GM18517 (cell line): Measurements from ENCODE around the gene ROBO3.

Source experiments
- ATAC-seq: cut with Tn5 transposase; IDR thresholded peaks from one replicate; pipeline ENCODE4 v1.9.1; 2021; ENCODE audit warnings: mild to moderate bottlenecking, moderate library complexity; ENCODE audit not compliant: unreplicated experiment

Gene ROBO3, protein sequence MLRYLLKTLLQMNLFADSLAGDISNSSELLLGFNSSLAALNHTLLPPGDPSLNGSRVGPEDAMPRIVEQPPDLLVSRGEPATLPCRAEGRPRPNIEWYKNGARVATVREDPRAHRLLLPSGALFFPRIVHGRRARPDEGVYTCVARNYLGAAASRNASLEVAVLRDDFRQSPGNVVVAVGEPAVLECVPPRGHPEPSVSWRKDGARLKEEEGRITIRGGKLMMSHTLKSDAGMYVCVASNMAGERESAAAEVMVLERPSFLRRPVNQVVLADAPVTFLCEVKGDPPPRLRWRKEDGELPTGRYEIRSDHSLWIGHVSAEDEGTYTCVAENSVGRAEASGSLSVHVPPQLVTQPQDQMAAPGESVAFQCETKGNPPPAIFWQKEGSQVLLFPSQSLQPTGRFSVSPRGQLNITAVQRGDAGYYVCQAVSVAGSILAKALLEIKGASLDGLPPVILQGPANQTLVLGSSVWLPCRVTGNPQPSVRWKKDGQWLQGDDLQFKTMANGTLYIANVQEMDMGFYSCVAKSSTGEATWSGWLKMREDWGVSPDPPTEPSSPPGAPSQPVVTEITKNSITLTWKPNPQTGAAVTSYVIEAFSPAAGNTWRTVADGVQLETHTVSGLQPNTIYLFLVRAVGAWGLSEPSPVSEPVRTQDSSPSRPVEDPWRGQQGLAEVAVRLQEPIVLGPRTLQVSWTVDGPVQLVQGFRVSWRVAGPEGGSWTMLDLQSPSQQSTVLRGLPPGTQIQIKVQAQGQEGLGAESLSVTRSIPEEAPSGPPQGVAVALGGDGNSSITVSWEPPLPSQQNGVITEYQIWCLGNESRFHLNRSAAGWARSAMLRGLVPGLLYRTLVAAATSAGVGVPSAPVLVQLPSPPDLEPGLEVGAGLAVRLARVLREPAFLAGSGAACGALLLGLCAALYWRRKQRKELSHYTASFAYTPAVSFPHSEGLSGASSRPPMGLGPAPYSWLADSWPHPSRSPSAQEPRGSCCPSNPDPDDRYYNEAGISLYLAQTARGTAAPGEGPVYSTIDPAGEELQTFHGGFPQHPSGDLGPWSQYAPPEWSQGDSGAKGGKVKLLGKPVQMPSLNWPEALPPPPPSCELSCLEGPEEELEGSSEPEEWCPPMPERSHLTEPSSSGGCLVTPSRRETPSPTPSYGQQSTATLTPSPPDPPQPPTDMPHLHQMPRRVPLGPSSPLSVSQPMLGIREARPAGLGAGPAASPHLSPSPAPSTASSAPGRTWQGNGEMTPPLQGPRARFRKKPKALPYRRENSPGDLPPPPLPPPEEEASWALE (N-terminal part only)

DNA sequence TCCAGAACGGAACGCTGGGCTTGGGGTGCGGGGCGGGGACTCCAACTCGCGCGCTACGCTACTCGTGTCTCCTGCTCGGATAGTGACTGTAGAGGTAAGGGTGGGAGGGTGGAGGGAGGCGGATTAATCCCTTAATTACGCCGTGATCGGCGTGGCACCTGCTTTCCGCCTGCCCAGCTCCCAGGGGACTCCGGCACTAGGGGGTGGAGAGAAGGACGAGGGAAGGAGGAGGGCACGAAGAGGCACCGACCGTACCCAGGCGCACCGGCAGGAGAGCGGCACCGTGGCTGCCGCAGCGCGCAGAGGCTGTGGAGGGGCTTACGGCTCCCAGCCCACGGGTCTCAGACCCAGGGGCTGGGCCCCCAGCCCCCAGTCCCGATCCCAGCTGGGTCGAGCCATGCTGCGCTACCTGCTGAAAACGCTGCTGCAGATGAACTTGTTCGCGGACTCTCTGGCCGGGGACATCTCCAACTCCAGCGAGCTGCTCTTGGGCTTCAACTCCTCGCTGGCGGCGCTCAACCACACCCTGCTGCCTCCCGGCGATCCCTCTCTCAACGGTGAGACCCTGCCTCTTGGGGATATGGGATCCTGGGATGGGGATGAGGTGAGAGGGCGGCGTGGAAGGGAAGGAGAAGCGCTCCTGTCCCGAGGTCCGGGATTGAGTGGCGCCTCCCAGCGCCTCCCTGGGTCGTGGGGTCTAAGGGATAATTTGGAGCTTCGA, at the start of gene ROBO3:
Gene ROBO3 (plus strand): TSS at position 252 of the 721 bp plus-strand sequence. CDS start 146 bp downstream, at position 398.
- no peak for ATAC-seq

DNA sequence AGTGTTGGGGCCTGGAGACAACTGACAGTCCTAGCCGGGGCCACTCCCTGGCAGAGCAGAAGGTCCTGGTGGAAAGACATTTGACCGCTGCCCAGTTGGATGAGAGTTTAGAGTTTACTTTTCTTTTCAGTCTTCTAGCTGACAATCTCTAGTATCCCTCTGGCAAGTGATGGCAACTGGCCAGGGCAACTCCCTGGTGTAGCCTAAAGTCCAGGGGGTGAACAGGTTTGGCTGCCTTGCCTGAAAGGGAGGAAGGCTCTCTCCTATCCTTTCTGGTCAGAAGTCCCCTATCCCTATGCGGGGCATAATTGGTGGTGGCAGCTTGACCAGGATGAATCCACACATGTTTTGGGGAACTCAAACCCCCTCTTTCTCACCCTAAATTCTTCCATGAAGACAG, 48.2 kb upstream of the ROBO3 start:
- ATAC-seq, result no peak

DNA sequence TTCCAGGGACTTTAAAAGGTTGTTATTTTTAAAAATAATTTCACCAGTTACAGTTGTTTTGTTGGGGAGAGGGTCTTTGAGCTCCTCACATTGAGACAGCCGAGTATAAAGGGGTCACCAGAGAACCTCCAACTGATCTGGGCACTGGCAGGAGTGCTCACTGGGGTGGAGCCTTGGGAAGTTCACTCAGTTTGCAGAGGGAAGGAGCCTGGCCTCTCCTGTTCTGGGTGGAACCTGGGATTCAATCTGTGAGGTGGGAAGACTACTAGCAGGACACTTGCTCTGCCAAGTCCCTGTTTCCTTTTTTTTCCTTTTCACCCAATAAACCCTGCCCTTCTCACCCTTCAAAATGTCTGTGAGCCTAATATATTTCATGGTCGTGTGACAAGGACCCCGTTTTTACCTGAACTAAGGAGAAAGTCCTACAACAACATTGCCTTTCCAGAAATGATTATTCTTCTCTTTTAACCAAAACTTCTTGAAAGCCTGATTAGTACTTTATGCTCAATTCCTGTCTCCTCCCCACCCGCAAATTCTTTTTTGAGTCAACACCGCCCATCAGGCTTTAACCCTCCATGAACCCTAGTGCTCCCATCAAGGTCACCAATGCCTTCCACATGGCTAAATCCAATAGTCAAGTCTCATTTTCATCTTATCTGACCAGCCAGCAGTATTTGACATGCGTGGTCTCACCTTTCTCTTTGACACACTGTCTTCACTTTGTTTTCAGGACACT, 43.1 kb upstream of the ROBO3 start:
- ATAC-seq, result no peak

DNA sequence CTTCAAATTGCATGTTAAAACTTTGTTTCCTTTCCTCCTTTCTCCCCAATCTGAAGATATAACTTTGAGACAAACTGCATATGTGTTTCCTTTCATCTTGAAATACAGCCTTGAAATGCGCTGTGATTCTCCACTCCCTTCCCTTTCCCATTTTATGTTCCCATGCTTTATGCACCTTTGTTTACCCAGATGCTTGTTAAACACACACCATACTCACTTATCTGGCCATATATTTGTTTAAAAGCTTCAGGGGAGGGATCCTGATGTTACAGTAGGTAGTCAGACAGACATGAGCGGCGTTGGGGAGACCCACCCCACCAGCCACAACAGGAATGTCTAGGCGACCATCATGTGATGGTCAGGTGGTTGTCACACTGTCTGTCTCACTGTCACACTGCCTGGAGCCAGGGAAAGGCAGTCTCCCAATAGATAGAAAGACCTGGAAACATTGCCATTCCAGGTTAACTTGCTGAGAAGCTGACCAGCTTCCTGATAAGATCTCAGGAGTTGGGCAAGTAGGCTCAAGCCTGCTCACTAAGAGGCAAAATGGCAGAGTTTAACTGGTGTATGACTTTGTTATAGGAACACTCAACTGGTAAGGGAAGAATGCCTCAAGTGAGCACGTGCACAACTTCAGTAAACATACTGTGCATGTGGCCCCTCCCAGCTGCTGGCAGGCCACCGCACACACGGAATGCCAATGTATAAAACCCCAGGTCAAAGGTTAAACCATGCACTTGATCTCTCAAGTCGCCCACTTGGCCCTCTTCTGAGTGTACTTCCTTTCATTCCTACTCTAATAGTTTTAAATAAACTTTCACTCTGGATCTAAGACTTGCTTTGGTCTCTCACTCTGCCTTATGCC, 41.5 kb upstream of the ROBO3 start:
- no peak for ATAC-seq

DNA sequence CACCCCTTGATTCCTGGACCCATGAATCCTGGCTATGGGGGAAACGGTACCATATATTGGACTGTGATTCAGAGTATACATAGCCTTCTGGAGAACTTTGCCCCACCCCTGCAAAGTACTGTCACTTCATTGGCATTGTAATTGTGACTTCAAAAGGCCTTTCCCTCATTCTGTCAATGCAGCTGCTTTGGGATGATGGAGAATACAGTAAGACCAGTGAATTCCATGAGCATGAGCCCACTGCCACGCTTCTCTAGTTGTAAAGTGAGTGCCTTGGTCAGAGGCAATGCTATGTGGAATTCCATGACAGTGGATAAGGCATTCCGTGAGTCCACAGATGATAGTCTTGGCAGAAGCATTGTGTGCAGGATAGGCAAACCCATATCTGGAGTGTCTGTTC, 39.4 kb upstream of the ROBO3 start:
- no peak for ATAC-seq

DNA sequence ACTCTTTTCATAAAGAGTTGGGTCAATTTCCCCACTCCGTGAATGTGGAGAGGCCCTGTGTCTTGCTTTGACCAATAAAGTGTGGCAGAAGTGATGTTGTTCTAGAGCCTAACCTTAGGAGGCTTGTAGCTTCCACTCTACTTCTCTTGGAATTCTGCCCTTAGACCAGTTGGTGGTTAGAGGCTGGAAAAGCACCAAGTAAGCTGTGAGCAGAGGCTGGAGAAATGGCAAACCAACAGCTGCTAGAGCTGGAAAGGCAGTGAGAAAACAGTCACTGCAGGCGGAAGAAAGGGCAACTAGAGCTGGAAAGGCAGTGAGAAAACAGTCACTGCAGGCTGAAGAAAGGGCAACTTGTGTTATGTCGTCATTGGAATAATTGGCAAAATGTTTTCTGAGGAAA, 35.2 kb upstream of the ROBO3 start:
- ATAC-seq, result no peak

DNA sequence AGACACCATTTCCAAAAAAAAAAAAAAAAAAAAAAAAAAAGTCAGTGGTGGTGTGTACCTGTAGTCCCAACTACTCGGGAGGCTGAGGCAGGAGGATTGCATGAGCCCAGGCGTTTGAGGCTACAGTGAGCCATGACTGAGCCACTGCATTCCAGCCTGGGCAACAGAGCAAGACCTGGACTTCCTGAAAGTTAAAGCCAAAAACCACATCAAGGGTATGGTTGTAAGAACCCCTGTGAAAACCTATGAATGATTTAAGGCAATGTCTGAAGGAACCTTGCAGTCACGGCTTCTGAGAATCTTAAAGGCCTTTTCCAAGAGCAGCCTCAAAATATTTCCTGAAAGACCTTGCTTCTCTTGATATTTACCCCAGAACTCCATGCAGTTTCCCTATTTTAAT, 34.5 kb upstream of the ROBO3 start:
- no peak for ATAC-seq

DNA sequence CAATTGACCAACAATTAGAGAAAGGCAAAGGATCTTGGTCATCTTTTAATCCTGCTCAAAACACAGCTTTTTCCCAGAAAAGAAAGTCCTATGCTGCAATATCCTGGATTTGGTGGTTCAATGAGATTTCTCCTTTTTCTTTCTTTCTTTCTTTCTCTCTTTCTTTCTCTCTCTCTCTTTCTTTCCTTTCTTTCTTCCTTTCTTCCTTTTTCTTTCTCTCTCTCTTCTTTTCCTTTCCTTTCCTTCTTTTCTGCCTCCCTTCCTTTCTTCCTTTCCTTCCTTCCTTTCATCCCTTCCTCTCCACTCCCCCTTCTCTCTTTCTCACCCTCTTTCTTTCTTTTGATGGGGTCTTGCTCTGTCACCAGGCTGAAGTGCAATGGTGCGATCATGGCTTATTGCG, 33.3 kb upstream of the ROBO3 start:
- ATAC-seq, result no peak

DNA sequence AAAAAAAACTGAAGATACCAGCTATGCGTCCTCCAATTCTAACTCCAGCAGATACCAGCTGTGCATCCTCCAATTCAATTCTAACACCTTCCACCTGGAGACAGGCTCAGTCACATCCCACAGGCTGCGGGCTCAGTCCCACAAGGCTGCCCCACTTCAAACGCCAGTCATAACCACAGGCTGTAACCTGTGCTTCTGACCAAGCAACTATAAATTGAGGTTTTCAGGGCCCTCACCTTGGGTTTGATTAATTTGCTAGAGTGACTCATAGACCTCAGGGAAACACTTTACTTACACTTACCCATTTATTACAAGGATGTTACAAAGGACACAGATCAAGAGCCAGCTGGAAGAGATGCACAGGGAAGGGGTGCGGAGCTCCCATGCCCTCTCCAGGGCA, 32.7 kb upstream of the ROBO3 start:
- ATAC-seq, result no peak

DNA sequence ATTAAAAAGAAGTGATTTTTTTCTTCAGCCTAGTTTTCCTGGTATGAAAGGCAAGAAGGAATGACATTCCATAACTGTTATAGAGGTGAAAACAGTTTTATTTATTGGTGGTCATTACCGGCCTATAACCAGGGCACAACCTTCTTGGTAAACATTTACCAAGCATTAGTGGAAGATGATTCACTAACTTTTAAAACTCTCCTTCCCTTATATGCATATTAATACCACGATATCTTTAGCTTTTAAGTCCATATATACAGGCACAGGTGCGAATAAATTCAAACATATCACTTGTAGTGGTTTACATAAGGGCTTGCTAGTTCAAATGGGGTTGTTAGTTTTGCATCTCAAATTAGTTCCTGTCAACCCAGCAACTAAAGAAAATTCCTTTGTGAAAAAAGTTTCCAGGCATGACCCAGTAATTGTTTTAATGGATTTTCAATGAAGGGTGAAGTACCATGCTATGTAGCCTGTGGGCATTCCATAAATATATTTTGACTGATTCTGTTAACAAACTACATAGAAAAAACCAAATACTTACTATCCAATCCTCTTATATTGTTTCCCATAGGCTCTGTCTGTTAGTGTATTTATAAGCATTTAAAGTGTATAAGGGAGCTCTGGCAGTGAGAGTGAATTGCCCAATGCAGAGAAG, 30.6 kb upstream of the ROBO3 start:
- no peak for ATAC-seq

DNA sequence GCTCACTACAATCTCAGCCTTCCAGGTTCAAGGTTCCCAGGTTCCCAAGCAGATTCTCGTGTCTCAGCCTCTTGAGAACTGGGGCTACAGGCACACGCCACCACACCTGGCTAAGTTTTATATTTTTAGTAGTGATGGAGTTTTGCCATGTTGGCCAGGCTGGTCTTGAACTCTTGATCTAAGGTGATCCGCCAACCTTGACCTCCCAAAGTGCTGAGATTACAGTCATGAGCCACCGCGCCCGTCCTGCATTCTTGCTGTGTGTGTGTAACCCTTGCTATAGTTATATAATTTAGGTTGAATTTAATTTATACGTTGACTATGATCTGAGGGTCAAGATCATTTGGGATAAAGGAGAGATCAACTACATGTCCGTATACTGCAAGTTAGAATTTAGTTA, 29.3 kb upstream of the ROBO3 start:
- ATAC-seq, result no peak

DNA sequence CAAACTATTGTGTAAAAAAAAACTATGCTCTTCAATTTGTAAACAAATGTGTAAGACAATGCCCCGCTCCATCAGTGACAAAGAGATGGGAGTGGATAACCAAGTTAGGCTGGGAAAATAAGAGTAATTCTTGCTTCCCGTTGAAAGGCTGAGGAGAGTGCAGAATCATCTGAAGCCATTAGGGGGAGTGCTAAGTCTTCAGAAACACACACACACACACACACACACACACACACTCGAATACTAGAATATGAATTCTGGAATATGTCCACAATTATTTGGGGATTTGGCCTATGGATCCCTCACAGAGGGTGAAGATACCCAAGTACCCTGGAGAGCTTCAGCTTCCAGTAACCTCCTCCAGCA, 27.8 kb upstream of the ROBO3 start:
- ATAC-seq, result no peak

DNA sequence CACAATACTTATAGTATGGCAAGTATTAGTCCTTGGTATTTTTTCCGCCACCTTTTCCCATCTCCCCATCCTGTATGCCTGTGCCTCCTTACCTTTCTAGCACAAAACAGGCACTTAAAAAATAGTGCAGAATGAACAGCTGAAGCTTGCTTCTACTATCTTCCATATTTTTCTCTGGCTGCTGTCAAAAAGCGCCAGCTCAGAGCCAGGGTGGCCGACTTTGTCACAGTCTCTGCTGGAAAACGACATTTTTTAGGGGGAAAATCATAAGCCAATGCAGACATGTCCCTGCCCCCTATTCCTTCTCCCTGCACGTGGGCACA, 26.5 kb upstream of the ROBO3 start:
- no peak for ATAC-seq

DNA sequence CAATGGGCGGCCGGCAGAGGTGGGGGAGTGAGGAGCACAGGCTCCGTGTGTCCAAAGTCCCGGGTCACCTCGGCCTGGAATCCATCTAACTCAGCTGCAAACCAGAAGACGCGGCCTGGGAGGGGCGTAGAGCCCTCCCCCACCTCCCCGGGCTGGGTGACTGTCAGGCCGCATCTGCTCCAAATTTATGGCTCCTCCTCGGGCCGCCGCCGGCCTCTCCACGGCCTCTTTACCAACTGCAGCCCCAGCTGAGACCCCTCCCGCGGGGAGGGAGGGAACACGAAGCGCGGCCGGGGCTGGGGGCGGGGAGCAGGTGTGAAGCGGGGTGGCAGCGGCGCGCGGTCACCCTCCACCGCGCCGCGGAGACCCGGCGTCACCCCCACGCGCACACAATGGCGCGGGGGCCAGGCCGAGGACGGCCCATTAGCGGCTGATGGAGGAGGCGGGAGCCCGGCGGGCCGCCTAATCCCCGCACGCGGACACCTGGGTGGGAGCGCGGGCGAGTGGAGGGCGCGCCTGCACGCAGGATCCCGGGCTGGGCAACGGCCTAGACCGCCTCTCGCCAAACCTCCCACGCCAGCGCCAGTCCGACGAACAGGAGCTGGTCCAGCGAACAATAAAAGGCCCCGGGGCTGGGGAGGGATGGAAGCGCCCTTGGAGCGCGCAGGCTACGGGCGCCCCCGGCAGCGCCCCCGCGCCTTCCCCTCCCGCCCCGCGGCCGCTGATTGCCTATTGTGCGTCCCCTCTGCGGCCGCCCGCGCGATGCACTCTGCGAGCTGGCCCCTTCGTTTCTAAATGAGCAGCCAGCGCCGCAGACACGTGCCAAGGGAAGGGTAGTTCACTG, 25.9 kb upstream of the ROBO3 start:
- ATAC-seq, result no peak

DNA sequence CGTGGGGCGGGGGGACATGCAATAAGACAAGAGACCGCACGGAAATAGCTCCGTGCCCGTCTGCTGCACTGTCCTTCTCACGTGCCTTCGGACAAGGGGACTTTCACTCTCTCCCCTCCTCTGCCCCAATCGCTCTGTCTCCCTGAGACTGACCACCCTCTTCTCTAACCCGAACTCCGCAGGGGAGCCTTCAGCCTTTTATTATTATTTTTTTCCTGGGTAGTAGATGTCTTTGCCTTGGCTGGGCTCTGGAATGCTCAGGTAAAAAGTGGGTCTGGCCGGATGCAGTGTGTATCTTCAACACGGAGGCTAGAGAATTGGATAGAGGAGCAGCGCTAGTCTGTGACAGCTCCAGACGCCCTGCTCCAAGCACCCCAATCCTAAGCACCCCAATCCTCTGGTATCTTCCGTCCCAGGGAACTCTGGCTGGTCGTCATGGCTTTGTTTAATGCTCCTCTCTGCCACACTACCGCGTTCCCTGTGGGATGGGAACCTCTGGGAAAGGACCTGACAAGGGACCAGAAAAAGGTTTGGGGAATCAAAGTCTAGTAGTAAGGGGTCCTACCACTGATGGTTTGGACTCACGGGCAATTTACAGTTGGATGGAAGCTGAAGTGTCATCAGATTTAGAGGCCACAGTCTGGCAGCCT, 25.1 kb upstream of the ROBO3 start:
- ATAC-seq, result no peak

DNA sequence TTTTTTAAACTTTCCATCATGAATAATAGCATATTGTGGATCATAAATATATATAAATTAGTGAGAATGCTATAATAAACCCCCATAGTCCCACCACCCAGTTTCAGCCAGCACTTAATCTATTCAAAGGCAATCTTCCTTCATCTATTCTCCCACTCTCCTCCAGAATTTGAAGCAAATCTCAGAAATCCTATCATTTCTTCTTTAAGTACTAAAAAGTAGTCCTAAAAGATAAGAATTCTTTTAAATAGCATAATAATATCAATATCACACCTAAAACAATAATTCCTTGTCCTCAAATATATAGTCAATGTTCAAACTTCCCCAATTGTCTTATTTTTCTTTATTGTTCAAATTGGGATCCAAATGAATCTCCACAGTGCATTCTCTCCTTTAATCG, 24.6 kb upstream of the ROBO3 start:
- no peak for ATAC-seq

DNA sequence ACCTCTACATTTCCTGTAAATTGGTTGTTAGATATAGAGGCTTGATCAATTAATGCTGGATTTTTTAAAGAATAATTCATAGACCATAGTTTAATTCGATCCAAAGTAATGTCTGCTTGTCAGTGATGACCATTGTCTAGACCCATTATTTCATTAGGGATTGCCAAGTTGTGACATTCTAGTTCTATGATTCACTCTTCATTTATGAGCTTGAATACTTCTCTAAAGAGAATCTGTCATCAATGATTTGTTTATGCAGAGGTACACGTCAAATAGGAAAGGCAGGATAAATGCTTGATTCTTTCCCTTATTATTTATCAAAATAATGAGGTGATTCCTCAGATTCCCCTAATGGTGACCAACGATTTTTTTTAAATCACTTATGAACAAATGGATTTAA, 24.0 kb upstream of the ROBO3 start:
- no peak for ATAC-seq
